ENCODE results near the gene GCK.

DNA sequence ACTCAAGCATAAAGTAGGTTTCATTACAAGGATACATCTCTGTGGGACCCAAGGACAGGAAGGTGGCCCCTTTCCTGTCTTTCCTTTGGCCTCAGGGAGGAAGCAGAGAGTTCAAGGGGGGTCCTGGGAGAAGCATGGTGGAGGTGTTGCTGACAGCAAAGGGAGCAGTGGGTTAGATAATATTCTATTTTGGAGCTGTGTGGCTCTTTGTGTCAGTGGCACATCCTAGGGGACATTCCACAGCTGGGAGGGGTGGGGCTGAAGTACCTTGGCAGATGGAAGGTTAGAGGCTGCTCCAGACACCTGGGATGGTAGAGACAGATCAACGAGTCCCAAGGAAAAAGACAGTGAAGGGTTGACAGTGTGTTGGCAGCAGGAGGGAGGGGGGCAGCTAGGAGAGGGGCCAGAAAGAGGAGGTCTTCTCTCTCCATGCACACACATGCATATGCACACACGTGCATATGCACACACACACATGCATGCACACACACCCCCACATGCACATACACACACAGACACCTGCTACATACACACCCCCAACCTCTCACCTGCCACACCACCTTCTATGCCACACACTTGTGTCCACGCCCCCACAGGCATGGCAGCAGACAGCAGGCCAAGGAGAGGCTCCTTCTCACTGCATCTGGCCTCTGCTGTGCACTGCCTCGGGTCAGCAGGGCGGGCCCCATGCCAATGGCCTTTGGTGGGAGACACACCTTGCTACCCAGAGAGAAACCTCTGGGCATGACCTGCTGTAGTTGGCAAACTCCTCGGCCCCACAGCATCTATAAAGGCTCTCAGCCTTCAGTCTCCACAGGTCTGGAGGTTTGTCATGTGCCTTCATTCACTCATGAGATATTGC is 60.3 kb downstream of the GCK start:
- TF ChIP-seq EGR1 (IDR thresholded peaks at IDR 0.05): no peak
- TF ChIP-seq EP300 (IDR thresholded peaks at IDR 0.05; ENCODE audit: borderline replicate concordance): no peak
- TF ChIP-seq, protein P1, sequence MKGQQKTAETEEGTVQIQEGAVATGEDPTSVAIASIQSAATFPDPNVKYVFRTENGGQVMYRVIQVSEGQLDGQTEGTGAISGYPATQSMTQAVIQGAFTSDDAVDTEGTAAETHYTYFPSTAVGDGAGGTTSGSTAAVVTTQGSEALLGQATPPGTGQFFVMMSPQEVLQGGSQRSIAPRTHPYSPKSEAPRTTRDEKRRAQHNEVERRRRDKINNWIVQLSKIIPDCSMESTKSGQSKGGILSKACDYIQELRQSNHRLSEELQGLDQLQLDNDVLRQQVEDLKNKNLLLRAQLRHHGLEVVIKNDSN (IDR thresholded peaks at IDR 0.05): no peak
- no peak for TF ChIP-seq TAF1 (IDR thresholded peaks at IDR 0.05; ENCODE audit: low read depth)
- TF ChIP-seq RAD21 (IDR thresholded peaks at IDR 0.05; ENCODE audit: low read depth): no peak
- TF ChIP-seq, protein P2, sequence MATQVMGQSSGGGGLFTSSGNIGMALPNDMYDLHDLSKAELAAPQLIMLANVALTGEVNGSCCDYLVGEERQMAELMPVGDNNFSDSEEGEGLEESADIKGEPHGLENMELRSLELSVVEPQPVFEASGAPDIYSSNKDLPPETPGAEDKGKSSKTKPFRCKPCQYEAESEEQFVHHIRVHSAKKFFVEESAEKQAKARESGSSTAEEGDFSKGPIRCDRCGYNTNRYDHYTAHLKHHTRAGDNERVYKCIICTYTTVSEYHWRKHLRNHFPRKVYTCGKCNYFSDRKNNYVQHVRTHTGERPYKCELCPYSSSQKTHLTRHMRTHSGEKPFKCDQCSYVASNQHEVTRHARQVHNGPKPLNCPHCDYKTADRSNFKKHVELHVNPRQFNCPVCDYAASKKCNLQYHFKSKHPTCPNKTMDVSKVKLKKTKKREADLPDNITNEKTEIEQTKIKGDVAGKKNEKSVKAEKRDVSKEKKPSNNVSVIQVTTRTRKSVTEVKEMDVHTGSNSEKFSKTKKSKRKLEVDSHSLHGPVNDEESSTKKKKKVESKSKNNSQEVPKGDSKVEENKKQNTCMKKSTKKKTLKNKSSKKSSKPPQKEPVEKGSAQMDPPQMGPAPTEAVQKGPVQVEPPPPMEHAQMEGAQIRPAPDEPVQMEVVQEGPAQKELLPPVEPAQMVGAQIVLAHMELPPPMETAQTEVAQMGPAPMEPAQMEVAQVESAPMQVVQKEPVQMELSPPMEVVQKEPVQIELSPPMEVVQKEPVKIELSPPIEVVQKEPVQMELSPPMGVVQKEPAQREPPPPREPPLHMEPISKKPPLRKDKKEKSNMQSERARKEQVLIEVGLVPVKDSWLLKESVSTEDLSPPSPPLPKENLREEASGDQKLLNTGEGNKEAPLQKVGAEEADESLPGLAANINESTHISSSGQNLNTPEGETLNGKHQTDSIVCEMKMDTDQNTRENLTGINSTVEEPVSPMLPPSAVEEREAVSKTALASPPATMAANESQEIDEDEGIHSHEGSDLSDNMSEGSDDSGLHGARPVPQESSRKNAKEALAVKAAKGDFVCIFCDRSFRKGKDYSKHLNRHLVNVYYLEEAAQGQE (IDR thresholded peaks at IDR 0.05; ENCODE audit: low read depth): no peak
- TF ChIP-seq NFIC (IDR thresholded peaks at IDR 0.05): no peak
- no peak for TF ChIP-seq ZBTB7A (IDR thresholded peaks at IDR 0.05; ENCODE audit: low read depth)
- TF ChIP-seq FOXM1 (IDR thresholded peaks at IDR 0.05; ENCODE audit: borderline replicate concordance, low read depth): no peak
- no peak for TF ChIP-seq CEBPB (IDR thresholded peaks at IDR 0.05)
- no peak for TF ChIP-seq YY1 (IDR thresholded peaks at IDR 0.05; ENCODE audit: low read depth)
- no peak for TF ChIP-seq TCF12 (IDR thresholded peaks at IDR 0.05; ENCODE audit: low read depth)
